ENCODE results near the gene MYO10.
"Not testable (repeated sequence)": the region's sequence is repeated elsewhere in the genome, so short reads cannot be mapped to it uniquely, and the experiment has no call there.

The MYO10 gene

DNA sequence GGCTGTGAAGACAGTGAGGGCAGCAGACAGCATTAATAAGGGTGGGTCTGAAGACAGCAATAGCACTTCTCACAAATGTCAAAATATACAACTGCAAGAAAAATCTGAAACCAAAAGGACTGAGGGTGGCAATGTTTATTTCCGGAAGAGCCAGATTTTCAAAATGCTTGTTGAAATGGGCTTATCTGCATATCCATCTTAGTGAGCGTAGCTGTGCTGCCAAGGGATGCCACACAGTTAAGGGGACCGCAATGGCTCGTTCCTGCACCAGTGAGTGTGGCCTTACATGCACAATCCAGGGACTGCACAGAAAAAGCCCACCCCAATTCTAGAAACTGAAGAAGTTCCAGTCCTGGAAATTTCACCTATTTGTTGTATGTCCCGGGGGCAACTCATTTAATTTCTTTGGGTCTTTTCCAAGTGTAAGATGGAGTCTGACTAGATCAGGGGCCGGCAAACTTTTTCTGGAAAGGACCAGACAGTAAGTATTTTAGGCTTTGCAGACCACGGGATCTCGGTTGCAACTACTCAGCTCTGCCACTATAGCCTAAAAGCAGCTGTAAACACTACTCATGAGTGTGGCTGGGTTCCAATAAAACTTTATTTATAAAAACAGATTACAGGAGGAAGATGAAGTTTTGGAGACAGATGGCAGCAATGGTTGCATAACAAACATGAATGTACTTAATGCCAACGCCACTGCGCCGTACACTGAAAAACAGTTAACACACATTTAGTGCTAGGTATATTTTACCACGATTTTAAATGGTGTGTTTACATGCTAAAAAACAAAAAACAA is 154.1 kb downstream of the MYO10 start:
- no peak for DNase-seq (ENCODE audit: low read depth)

- DNase-seq (ENCODE audit: low read depth): no peak
Observed at GRCh38 chr5:16780325-16780724, 155.8 kb downstream of the MYO10 start.

- no peak for DNase-seq (ENCODE audit: low read depth)
Observed at GRCh38 chr5:16777432-16777831, 158.7 kb downstream of the MYO10 start.

GRCh38 chr5:16776611-16777251 is 159.4 kb downstream of the MYO10 start:
- DNase-seq (ENCODE audit: low read depth): no peak

- no peak for DNase-seq (ENCODE audit: low read depth)
Observed at GRCh38 chr5:16774806-16775205, 161.3 kb downstream of the MYO10 start.

GRCh38 chr5:16773991-16774390 is 162.1 kb downstream of the MYO10 start:
- DNase-seq (ENCODE audit: low read depth): no peak

- no peak for DNase-seq (ENCODE audit: low read depth)
Observed at GRCh38 chr5:16772556-16772955, 163.5 kb downstream of the MYO10 start.

DNA sequence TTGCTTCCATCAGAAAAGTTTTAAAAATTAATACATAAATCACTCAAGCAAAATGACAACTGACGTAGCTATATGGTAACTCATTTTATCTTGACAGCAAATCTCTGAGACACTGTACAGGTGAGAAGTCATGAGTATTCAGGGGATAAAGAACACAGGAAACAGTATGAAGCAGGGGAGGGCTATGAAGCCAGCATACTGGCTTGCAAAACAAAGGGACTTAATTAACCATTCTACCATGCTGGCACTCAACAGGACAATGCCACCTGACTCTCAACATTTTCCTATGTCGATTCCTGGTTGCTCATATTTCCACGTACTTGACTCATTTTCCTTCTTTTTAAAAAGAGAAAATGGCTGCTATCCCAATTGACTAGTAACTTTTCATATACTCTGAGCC is 167.9 kb downstream of the MYO10 start:
- DNase-seq (ENCODE audit: low read depth): no peak

DNA sequence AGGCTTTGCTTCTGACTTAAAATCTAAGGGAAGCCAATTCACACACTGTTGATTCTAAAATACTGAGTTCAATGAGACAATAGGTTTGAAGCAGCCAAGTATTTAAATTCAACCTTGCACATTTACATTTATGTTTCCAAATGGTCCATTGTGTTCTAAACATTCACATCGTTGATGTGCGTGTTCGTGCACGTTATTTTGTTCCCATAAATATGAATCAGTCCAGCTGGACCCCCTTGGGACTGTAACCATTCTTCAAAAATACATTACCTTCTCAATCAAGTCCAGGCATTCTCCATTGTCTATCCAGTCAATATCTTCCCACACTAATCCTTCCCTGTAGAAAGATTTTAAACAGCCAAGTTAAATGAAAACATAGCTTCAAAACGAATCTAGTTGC is 172.9 kb downstream of the MYO10 start:
- DNase-seq (ENCODE audit: low read depth): no peak

DNA sequence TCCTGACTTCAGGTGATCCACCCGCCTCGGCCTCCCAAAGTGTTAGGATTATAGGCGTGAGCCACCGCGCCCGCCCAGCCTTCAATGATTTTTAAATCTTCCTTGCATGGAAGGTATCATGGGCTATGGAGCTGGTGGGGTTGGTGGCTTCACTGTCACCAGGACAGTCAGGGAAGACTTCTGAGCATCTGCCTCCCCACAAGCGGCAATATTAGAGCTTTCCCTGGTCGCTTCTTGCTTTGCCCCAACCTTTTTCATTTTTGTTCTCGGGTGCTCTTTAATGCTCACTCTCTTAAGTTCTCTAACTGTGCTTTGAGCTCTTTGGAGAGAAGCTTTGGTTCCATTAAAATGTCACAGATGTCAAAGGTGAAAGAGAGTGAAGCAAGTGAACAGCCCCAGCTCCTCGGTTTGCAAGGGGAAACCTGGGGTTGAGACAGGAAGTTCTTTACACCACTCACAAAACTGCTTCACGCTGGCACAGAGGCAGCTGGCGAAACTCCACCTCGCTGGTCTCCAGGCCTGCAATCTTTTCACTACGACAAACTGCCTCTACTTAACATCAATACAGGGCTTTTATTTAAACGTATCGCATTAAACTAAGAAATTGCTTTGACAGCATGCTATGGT is 176.8 kb downstream of the MYO10 start:
- DNase-seq (ENCODE audit: low read depth): no peak

GRCh38 chr5:16757989-16758501 is 178.0 kb downstream of the MYO10 start:
- no peak for DNase-seq (ENCODE audit: low read depth)

- DNase-seq (ENCODE audit: low read depth): not testable (repeated sequence)
Observed at GRCh38 chr5:16757577-16757976, 178.5 kb downstream of the MYO10 start.

DNA sequence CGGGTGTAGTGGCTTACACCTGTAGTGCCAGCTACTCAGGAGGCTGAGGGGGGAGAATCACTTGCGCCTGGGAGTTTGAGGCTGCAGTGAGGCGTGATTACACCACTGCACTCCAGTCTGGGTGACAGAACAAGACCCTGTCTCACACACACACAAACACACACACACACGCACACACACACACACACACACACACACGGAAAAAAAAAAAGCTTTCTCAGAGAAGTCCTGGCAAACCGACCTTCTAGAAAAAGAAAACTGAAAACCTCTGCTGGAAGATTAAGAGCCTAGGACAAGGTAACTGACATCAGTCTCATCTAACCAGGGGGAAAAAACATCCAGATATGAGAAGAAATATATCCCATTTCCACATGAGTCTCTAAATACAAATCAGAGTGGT is 178.9 kb downstream of the MYO10 start:
- DNase-seq (ENCODE audit: low read depth): no peak

DNA sequence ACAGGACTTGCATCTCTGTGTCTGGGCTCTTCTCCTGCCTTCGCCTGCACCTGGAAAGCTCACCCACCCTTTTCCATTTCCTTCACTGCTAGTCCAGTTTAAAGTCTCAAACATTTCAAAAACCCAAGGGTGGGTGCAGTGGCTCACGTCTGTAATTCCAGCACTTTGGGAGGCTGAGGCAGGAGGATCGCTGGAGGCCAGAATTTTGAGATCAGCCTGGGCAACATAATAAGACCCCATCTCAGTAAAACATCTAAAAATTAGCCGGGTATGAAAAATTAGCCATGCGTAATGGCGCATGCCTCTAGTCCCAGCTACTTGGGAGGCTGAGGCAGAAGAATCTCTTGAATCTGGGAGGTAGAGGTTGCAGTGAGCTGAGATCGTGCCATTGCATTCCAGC is 179.4 kb downstream of the MYO10 start:
- DNase-seq (ENCODE audit: low read depth): no peak

- no peak for DNase-seq (ENCODE audit: low read depth)
Observed at GRCh38 chr5:16755641-16756040, 180.4 kb downstream of the MYO10 start.

DNA sequence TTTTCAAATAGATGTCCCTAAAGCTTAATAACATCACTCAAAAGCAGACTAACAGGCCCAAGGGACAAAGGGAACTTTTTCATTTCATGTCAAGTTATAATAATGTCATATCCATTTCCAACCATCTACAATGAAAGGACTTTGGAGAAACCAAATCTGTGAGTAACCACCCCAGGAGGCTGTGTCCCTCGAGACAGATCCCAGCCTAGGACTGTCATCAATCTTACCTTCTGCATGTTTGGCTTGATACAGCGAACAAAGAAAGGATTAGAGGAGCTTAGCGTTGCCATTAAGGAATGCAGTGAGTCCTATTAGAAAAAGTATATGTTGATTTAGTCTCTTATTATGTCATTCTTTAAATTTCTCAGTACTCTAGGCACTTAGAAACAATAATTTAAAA is 181.5 kb downstream of the MYO10 start:
- no peak for DNase-seq (ENCODE audit: low read depth)

DNA sequence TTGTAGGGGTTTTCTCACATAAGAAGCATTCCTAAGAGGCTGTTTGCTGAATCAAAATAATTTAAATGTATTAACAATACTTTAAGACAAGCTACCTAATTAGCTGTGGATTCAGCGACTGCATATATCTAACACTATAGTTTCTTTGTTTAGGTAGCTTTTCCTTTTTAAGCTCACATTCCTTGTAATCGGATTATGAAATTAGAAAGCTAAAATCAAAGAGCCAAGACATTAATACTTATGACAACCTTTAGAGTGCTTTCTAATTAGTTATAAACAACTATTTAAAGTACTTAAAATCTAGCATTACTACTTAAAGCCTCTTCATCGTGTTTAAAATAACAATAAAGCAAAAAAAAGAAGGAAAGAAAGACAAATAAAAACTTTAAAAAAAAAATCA is 182.0 kb downstream of the MYO10 start:
- no peak for DNase-seq (ENCODE audit: low read depth)

DNA sequence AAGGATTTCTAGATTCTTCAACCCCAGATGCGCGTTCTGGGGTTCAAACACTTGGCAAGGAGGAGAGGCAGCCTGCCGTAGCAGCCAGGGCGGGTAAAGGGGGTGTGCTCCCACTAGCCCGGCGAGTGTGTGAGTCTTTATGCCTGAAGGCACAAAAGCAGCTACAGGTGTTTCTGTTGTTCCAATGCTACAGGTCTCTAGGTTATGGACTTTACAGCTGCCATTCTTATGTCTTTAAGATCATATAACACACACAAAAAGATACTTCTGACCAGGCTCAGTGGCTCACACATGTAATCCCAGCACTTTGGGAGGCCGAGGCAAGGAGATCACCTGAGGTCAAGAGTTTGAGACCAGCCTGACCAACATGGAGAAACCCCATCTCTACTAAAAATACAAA is 185.6 kb downstream of the MYO10 start:
- DNase-seq (ENCODE audit: low read depth): no peak

- DNase-seq (ENCODE audit: low read depth): no peak
Observed at GRCh38 chr5:16749626-16750025, 186.5 kb downstream of the MYO10 start.

- DNase-seq (ENCODE audit: low read depth): no peak
Observed at GRCh38 chr5:16744164-16744880, 191.8 kb downstream of the MYO10 start.

- no peak for DNase-seq (ENCODE audit: low read depth)
Observed at GRCh38 chr5:16742938-16743337, 193.2 kb downstream of the MYO10 start.

GRCh38 chr5:16740811-16741392 is 195.2 kb downstream of the MYO10 start:
- no peak for DNase-seq (ENCODE audit: low read depth)

Measured in stimulated activated CD4-positive, alpha-beta T cell treated with anti-CD3 and anti-CD28 coated beads, Interleukin-2, amount 100 ng/mL, for 4 hours (primary cell).